ENCODE measurements around the gene ZBTB44.

The ZBTB44 gene

DNA sequence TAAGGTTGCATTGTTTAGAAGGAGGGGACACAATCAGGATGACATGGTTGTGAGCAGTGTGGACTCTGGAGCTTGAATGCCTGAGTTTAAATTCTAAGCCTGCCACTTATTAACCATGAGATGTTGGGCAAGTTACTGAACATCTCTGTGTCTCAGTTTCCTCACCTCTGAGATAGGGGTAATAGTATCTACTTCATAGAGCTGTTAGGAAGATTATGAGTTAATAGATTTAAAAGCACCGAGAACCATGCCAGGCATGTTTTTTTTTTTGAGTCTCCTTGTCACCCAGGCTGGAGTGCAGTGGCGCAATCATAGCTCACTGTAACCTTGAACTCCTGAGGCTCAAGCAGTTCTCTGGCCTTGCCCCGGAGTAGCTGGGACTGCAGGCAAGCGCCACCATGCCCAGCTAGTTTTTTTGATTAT is 121.9 kb downstream of the ZBTB44 start:
- no peak for DNase-seq

DNA sequence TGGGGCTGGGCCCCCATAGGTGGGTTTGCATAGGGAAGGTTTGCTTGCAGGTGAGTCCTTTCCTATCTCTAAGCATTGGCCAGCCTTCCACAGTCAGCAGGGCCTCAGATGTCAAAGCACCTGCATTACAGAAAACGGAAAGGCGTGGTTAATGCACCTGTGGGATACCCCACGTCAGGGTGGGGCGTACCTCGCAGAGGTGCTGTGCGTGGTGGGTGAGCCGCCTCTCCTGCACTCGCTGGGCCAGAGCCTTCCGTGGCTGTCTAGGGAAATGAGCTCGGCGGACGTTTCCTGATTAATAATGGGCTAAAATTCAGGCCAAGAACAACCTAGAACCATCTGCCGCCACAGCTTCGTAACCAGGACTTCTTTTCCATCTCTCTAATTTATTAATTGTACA is 122.8 kb downstream of the ZBTB44 start:
- DNase-seq: no peak

DNA sequence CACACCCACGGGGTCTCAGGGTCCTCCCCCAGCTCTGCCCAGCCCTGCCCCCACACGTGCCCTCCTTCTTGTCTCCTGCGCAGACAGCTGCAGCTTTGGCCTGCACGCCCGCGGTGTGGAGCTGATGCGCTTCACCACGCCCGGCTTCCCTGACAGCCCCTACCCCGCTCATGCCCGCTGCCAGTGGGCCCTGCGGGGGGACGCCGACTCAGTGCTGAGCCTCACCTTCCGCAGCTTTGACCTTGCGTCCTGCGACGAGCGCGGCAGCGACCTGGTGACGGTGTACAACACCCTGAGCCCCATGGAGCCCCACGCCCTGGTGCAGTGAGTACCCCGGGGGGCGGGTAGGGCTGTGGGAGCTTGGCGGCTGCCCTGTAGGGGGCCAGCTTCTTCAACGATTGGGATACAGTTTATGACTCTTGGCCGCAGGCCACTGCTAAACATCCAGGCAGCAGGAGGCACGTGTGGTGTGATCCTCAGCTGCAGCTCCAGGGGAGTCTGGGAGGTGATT is 124.3 kb downstream of the ZBTB44 start:
- no peak for DNase-seq

DNA sequence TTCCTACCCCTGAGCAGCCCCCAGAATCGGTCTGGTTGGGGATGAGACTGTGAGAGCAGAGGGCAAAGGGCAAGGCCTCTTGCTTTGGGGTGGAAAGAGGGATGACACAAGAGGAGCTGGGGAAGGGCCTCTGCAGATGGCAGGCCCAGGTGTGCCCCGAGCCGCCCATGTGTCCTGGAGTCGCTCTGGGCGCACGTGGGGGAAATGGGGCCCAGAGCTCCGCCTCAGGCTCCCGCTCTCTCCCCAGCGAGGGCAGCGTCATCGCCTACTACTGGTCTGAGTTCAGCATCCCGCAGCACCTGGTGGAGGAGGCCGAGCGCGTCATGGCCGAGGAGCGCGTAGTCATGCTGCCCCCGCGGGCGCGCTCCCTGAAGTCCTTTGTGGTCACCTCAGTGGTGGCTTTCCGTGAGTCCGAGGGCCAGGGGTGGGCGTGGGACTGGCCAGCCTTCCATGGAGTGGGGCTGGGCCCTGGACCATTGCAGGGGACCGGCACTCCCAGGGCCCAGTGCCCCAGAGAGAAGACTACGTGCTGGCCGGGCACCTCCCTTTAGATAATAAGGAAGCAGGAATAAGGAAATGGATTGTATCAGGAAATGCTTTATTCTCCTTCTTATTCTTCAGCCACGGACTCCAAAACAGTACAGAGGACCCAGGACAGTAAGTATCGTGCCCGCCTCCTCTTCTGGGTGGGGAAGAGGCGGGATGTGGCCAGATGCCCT is 125.1 kb downstream of the ZBTB44 start:
- DNase-seq: no peak

DNA sequence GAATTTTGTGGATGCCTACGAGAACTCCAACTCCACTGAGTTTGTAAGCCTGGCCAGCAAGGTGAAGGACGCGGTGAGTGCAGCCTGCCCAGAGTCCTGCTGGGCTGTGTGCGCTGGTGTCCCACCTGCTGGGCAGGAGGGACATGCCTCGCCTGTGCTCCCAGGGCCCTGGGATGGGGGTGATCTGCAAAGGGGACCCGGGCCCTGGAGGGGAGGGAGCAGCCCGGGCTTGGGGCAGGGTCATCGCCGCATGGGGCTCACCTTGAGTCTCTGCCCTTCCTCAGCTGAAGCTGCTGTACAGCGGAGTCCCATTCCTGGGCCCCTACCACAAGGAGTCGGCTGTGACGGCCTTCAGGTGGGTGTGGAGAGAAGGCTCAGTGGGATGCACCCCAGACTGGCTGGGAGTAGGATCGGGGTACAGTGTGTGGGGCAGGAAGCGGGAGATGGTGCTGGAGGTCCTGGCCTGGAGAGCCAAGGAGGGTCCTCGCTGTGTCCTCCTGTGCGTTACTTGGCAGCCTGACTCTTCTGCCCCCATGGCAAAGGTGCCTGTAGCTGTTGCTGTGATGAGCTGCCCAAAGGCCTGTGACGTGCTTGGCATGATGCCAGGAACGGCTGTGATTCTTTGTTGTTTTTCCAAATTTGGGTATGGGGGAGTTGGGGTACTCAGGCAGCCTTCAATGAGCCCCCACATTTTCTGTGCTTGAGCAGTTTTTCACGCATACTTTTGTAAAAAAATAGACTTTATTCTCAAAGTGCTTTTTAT is 126.0 kb downstream of the ZBTB44 start:
- no peak for DNase-seq

DNA sequence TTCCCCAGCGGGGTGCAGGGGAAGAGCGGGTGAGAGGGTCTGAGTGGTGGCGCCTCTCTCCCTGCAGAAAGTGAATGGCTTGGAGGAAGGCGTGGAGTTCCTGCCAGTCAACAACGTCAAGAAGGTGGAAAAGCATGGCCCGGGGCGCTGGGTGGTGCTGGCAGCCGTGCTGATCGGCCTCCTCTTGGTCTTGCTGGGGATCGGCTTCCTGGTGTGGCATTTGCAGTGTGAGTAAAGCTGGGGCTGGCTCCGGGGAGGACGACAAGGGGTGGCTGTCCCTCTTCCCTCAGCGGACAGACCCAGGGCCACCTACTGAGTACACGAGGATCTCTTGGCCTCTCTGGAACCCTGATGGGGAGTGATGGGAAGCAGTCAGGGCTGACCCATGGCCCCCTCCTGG is 126.7 kb downstream of the ZBTB44 start:
- DNase-seq: no peak

DNA sequence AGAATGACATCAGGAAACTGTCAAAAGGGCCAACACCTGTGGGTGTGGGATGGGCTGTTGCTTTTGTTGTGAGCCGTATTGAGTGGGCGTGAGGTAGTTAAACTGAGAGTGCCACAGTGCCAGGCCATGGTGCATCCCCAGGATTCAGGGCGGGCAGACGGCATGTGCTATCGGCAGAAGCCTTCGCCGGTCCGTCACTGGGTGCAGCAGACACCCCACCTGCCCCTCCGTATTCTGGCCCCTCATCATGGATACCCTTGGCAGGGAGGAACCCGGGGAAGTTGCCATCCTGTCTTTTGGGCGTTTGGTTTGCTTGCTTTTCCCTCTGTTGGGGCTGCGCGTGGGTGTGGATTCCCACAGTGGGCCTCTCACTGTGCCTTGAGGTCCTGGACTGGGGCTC is 127.6 kb downstream of the ZBTB44 start:
- no peak for DNase-seq

DNA sequence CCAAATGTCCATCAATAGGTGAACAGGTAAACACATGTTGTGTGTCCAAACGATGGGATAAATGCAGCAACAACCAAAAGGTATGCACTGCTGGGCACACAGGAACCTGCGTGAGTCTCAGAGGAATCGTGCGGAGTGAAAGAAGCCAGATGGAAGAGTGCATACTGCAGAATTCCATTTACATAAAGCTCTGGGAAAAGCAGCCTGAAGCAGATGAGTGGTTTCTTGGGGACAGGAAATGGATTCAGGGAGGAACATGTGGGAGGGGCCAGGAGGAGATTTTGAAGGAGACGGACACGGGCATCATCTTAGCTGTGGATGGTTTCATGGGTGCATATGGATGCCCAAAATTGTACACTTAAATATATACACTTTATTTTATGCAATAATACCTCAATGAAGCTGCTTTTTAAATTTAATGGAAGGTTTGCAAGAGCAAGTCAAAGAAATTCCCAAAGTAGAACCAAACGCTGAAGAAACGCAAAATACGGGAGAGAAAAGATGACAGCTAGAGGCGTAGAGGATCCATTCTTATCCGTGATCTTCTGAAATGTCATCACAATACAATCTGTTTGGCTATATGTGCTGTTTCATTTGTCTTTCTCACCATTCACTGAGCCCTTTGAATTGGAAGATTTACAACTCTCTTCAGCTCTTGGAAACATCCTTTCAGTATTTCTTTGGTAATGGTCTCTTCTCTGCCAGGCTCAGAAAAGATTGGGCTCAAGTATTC is 130.7 kb downstream of the ZBTB44 start:
- DNase-seq: no peak

DNA sequence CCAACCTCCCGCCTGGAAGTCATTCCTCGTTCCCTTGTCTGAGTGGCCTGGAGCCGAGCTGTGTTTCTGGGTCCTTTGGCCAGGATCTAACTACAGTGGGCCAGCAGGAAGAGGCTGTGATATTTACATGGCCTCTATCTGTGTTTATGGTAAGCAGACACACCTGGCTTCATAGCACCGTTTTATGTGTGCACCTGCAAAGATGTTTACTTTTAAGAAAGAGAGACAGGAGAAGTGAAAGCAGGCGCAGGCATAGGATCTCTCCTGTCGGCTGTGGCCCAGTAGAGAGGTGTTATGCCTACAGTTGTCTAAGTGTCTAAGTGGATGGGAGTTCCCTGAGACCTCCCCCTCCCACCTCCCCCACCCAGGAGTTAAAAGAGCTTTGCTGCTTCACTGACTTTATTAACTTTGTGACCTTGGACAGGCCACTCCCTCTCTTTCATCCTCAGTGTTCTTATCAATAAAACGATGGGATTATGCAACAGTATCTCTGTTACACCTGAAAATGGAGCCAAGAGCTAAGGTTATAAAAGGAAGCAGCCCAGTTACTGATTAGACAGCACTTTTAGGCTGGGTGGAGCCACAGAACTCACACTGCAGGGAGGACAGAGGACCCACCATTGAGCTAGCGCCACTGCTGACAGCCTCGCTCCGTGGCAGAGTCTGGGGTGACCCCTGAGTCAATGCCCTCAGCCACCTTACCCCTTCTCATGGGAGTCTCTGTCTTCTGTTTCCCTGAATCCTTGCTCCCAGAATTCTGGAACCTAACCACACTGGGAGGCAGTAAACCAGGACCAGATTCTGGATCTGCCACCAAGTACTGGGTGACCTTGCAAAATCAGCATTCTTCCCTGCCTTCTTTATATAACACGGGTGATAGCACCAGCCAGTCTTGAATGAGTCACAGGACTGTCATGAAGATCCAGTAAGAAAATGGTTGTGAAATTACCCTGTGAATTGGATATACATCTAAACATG is 133.1 kb downstream of the ZBTB44 start:
- DNase-seq: no peak

DNA sequence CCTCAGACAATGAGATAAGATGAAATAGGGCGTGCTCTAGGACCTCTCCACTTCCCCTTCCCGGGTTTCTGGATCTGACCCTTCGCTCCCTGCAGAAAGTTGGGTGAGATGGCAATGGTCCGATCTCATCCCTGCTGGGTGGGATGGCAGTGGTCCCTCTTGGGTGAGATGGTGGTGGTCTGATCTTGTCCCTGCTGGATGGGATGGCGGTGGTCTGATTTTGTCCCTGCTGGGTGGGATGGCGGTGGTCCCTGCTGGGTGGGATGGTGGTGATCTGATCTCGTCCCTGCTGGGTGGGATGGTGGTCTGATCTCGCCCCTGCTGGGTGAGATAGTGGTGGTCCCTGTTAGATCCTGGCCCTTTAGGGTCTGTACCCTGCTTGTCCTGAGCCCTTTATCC is 133.8 kb downstream of the ZBTB44 start:
- DNase-seq: no peak

DNA sequence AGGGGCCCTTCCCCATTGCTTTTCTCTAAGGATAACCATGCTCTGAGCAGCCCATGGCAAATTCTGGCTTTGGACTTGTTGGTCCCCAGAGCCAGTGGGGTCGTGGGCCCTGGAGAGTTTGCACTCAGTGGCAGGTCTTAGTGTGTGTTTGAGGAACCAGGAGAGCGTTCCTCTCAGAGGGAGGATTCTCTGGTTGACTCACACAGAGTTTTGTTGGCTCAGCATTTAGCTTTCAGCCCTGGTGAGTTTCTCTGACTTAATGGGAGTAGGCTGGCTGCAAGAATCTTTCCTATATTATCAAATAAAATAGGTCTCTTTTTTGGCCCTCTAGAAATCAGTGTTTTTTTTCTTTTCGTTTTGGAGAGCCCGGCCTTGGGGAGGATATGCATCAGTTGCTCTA is 134.2 kb downstream of the ZBTB44 start:
- DNase-seq: no peak

DNA sequence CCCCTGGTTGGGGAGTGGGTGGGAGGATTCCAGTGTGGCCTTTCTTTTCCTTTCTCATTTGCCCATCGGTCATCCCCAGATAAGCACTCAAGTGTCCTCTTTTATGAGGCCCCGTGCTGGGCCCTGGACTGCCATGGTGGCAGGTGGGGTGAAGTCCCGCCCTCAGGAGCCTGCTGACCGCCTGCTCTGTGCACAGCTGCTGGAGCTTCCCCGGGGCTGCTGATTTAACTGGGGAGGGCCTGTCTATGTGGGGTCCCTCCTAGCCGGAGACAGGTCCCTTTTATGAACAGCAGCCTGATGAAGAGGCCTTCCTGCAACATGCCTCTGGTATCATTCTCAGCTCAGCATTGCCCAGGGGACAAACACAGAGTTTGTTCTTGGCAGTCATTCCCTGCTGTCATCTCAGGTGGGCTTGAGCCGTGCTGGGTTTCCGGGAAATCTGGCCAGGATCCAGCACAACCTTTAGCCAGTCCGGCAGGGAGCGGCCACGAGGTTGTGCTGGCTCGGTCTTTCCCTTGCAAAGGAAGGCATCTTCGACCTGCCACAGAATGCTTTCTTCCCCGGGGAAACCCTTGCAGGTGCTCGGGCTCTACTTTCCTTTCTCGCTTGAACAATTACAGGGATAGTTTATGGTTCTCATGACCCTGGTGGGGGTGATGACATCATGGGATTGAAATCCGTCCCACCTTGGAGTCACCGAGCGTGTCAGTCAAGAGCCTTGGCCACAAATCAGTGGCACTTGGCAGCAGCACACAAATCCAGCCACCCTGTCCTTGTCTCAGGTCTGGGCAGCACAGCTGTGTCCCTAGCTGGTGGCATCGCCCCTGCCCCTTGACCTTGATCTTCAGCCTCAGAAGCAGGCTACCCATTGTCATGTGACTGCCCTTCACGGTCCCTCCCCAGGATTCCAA is 135.1 kb downstream of the ZBTB44 start:
- DNase-seq: no peak

DNA sequence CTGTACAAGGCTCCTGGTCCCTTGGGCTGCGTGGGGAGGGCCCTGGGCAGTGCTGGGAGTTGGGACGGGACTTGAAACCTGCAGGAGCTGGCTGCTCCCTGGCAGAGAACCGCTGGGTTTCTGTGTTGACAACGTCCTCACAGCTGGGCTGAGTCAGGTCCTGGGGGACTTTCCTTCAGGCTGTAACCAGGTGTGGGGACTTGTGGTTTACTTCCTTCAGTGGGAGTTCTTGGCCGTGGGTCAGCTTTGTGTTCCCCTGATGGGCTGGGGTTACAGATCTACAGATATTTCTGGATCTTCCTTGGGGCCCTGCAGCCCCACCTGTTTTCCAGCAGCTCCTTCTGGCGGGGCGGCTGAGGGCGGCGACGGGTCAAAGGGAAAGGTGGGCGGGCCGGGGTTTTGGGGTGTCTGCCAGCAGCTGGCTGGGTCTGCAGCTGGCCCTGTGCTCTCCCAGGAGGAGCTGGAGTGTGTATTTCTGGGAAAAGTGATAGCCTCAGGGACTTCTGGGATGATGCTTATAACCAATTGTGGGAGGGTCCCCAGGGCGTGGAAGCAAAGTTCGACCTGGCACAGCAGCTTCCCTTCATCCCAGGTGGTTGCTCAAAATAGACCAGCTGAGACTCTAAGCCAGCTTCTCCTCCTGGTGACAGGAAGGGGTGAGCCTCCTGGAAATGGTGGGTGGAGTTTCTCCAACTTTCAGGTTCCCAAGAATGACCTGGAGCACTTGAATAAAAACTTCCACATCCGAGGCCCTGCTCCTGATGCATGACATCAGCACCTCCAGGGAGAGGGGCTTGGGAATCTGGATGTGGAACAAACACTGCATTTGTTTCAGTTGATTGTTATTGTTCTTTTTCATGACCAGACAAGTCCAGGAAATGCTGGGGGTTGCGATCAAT is 136.0 kb downstream of the ZBTB44 start:
- no peak for DNase-seq

DNA sequence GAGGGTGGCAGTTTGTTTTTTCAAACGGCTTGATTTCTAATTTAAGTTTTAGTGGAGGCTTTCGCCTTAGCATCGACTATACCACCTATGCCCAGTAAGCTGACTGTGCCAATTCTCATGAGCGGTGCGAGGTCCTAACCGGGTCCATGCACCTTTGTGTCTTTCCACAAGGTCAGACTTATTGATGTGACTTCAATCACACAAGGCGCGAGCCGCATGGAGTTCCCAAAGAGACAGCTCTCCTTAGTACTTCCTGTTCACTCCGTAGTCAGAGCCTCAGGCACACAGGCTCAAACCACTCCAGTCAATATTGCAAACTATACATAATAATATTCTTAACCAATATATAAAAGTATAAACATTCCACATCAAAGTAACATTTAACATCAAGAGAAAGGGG is 136.9 kb downstream of the ZBTB44 start:
- no peak for DNase-seq

Measured in SW 1271 (cell line).